PC-9 (cell line): ENCODE results near the gene FAM98C. TPM values are rescaled to one million over a fixed set of nuclear protein-coding genes. Genes with fewer than 3 reads are reported as not detected.

Source experiments
- BruUV-seq: library from RNA; stranded (reverse); fragments of 400-500 nt; replicated peaks from 2 replicates; lab custom pipeline; 2021; lab: Mats Ljungman, UMichigan
- CTCF ChIA-PET: fragments of 300-600 bp; sonication (Branson Sonifier 250); formaldehyde crosslinking; loops from one replicate; lab custom pipeline; 2022; ENCODE audit warnings: antibody characterized with exemption; lab: Charles Lee
- POLR2A ChIA-PET: fragments of 300-600 bp; sonication (Branson Sonifier 250); formaldehyde crosslinking; loops from one replicate; lab custom pipeline; 2022; ENCODE audit warnings: antibody characterized with exemption; ENCODE audit not compliant: unreplicated experiment; lab: Charles Lee
- DNase-seq, 2 experiments: peaks; one replicate each; pipeline versions ENCODE4 v3.0.0 to v3.0.0-alpha.2; 2015 to 2022; ENCODE audit warnings: mixed read lengths in 1 of 2
- H2AFZ ChIP-seq: fragments of 200-600 bp; sonication (generic); 2 replicates; pipeline ENCODE4 v1.8.1; 2017; ENCODE audit warnings: antibody characterized with exemption
- H3F3A ChIP-seq: fragments of 200-600 bp; sonication (generic); 2 replicates; pipeline ENCODE4 v1.8.1; 2017; ENCODE audit warnings: antibody characterized with exemption, mild to moderate bottlenecking, low read depth; ENCODE audit not compliant: insufficient read depth
- H3K27ac ChIP-seq: fragments of 200-600 bp; sonication (generic); 2 replicates; pipeline ENCODE4 v1.6.1; 2016; ENCODE audit warnings: mixed run types
- H3K27me3 ChIP-seq: fragments of 200-600 bp; sonication (generic); 2 replicates; pipeline ENCODE4 v1.6.1; 2016; ENCODE audit warnings: low read depth, mixed run types; ENCODE audit not compliant: insufficient read depth
- H3K36me3 ChIP-seq: fragments of 200-600 bp; sonication (generic); 2 replicates; pipeline ENCODE4 v1.6.1; 2016; ENCODE audit warnings: low read depth, mixed run types
- H3K4me1 ChIP-seq: fragments of 200-600 bp; sonication (generic); replicated peaks from 2 replicates; pipeline ENCODE4 v1.6.1; 2016; ENCODE audit warnings: mixed run types; ENCODE audit not compliant: insufficient read depth
- H3K4me2 ChIP-seq: fragments of 200-600 bp; sonication (generic); 2 replicates; pipeline ENCODE4 v1.6.1; 2017; ENCODE audit warnings: mixed run types
- H3K4me3 ChIP-seq: fragments of 200-600 bp; sonication (generic); 2 replicates; pipeline ENCODE4 v1.6.1; 2016; ENCODE audit warnings: mixed run types
- H3K79me2 ChIP-seq: fragments of 200-600 bp; sonication (generic); 2 replicates; pipeline ENCODE4 v1.6.1; 2017; ENCODE audit warnings: low read depth, mixed run types
- H3K9me2 ChIP-seq: fragments of 200-600 bp; sonication (generic); 2 replicates; pipeline ENCODE4 v1.8.1; 2017; ENCODE audit warnings: mild to moderate bottlenecking; ENCODE audit not compliant: insufficient read depth
- H3K9me3 ChIP-seq: fragments of 200-600 bp; sonication (generic); 2 replicates; pipeline ENCODE4 v1.8.1; 2016; ENCODE audit warnings: low read depth; ENCODE audit not compliant: insufficient read depth
- H4K20me1 ChIP-seq: fragments of 200-600 bp; sonication (generic); 2 replicates; pipeline ENCODE4 v1.8.1; 2017; ENCODE audit not compliant: insufficient read depth
- CTCF ChIP-seq: fragments of 200-600 bp; sonication (generic); conservative IDR thresholded peaks from 2 replicates; pipeline ENCODE4 v1.6.1; 2017; ENCODE audit warnings: mixed run types, antibody characterized with exemption, mild to moderate bottlenecking, moderate library complexity
- EZH2 ChIP-seq: fragments of 200-600 bp; sonication (generic); IDR thresholded peaks from 2 replicates; pipeline ENCODE4 v1.8.0; 2017; ENCODE audit warnings: antibody characterized with exemption, low read depth
- intact Hi-C: fragments of 100-400 bp; cut with micrococcal nuclease; formaldehyde crosslinking; loops from one replicate; pipeline ENCODE4 v1.10.0; 2022; ENCODE audit not compliant: unreplicated experiment
- total RNA-seq: library from RNA; stranded (reverse); gene quantifications from 2 replicates; pipeline ENCODE4 v1.2.3, GENCODE V29; 2021

The FAM98C gene
- total RNA-seq, 1 experiment from 2014 or later: 15.8 TPM

GRCh38 chr19:38412961-38413360 is 10.1 kb downstream of the FAM98C start:
- no peaks in the 10 kb centered on the region for H3K9me3 ChIP-seq
- peaks cover 7% of the 10 kb centered on the region; the same call in 1 of the 2 replicates for H3K4me1 ChIP-seq
- H3K36me3 ChIP-seq: no peaks in the 10 kb centered on the region
- no peak overlapping the region for H2AFZ ChIP-seq
- intact Hi-C loops: no loop called here
- CTCF ChIA-PET: no interaction called here
- peaks cover 7% of the 10 kb centered on the region; the same call in 1 of the 2 replicates for H3F3A ChIP-seq
- H3K79me2 ChIP-seq: no peaks in the 10 kb centered on the region
- H3K4me2 ChIP-seq: no peak overlapping the region
- H3K27me3 ChIP-seq: no peaks in the 10 kb centered on the region
- BruUV-seq: no TSS peak
- DNase-seq: no peak
- TF ChIP-seq CTCF (no peak), EZH2 (no peak)
- H3K27ac ChIP-seq: no peak overlapping the region
- no peak overlapping the region for H3K4me3 ChIP-seq
- no peaks in the 10 kb centered on the region for H3K9me2 ChIP-seq
- POLR2A ChIA-PET: no interaction called here
- no peaks in the 10 kb centered on the region for H4K20me1 ChIP-seq

- POLR2A ChIA-PET: no interaction called here
- Histone ChIP-seq H2AFZ (no peak overlapping the region), H3K9me2 (no peaks in the 10 kb centered on the region), H3K79me2 (no peaks in the 10 kb centered on the region), H3K36me3 (no peaks in the 10 kb centered on the region), H3K27me3 (no peaks in the 10 kb centered on the region), H4K20me1 (no peaks in the 10 kb centered on the region), H3K9me3 (no peaks in the 10 kb centered on the region), H3K4me1 (peaks cover 11% of the 10 kb centered on the region; the same call in 1 of the 2 replicates), H3K27ac (no peak overlapping the region), H3F3A (peaks cover 7% of the 10 kb centered on the region; the same call in 1 of the 2 replicates), H3K4me2 (no peak overlapping the region), H3K4me3 (no peak overlapping the region)
- intact Hi-C loops: no loop called here
- TF ChIP-seq CTCF (no peak), EZH2 (no peak)
- no TSS peak for BruUV-seq
- CTCF ChIA-PET: interaction anchor here (0.6 kb wide), 1 partner anchor 78 kb away, joined by 8 read pairs; the partner anchor contains the start of gene CATSPERG
- no peak for DNase-seq
These were observed 10.5 kb downstream of the FAM98C start for GRCh38 chr19:38413416-38413815.

- POLR2A ChIA-PET: no interaction called here
These were observed 14.3 kb downstream of the FAM98C start for GRCh38 chr19:38417146-38417543.

More at GRCh38 chr19:38417146-38417543, 14.3 kb downstream of the FAM98C start:
- H3K9me2 ChIP-seq: no peaks in the 10 kb centered on the region
- H3K27me3 ChIP-seq: no peaks in the 10 kb centered on the region
- DNase-seq: no peak
- TF ChIP-seq CTCF (no peak), EZH2 (no peak)
- no peaks in the 10 kb centered on the region for H4K20me1 ChIP-seq
- CTCF ChIA-PET: no interaction called here
- no peaks in the 10 kb centered on the region for H3K9me3 ChIP-seq
- no peak overlapping the region for H3K4me3 ChIP-seq
- peak overlapping the region; percentile 79; the same call in 1 of the 2 replicates for H3K4me2 ChIP-seq
- H3K27ac ChIP-seq: no peak overlapping the region
- H3K79me2 ChIP-seq: no peaks in the 10 kb centered on the region
- peaks cover 11% of the 10 kb centered on the region; the same call in 1 of the 2 replicates for H3F3A ChIP-seq
- peaks cover 11% of the 10 kb centered on the region; the same call in 1 of the 2 replicates for H3K4me1 ChIP-seq
- no TSS peak for BruUV-seq
- no peaks in the 10 kb centered on the region for H3K36me3 ChIP-seq
- intact Hi-C loops: no loop called here
- H2AFZ ChIP-seq: no peak overlapping the region
